GM19328 (cell line): ENCODE results near the gene DTNA.

Experiments used
- ATAC-seq: cut with Tn5 transposase; IDR thresholded peaks from one replicate; pipeline ENCODE4 v1.9.1; 2021; ENCODE audit warnings: mild to moderate bottlenecking, moderate library complexity; ENCODE audit not compliant: unreplicated experiment

Gene DTNA

DNA sequence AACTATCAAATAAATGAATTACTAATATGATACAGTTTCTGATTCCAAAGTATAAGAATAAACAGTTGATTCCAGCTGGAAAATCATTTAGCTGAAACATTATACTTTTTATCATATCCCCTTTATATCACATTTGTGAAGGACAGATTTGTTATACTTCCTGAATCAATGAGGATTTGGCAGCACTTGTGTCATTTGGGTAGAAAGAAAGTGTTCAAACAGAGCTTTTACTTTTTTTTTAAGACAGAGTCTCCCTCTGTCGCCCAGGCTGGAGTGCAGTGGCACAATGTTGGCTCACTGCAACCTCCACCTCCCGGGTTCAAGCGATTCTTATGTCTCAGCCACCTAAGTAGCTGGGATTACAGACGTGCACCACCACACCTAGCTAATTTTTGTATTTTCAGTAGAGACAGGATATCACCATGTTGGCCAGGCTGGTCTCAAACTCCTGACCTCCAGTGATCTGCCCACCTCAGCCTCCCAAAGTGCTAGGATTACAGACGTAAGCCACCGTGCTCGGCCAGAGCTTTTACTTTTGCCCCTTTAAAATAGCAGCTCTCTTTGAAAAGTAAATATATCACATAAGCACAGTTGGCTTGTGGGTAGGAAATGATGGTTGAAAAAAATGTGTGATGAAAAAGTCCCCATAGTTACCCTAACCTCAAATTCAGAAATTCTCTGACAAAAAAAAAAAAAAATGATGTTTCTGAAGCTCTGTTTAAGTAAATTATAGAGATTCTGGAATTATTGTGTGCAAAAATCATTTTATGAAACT, 95.2 kb downstream of the DTNA start:
- no peak for ATAC-seq

DNA sequence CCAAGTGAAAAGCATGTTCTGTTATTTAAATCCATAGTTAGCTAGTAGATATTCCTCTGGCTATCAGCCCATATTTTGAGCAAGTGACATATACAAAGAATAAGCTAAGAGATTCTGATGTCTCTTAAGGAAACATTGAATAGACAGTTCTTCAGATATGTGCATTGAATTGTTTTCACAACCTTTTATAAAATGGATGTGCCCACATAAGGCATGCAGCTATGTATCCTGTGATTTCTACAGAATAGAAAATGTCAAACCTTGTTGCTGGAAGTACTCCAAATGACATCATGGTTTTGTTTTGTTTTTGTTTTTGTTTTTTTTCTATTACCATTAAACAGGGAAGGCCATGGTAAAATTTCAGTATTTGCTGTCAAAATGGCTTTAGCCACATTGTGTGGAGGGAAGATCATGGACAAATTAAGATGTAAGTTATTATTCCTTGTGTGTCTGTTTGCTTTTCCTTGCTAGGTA, 95.8 kb downstream of the DTNA start:
- ATAC-seq = no peak

DNA sequence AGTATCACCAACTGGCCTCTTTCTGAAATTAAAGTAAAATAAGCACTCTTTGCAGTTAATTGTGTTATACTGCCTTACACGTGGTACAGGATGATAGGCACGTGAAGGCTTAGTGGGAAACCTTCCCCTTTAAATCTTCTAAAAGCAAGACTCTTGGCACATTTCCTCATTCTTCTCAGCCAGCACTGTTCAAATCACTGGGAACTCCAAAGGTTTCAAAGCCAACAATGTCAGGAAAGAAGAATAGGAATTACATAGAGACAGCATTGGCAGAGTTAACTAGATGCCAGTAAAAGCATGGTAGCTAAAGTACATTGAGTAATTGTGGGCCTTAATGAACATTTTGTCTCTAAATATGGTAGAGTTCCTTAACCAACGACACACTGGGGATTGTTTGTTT, 96.4 kb downstream of the DTNA start:
- no peak for ATAC-seq

DNA sequence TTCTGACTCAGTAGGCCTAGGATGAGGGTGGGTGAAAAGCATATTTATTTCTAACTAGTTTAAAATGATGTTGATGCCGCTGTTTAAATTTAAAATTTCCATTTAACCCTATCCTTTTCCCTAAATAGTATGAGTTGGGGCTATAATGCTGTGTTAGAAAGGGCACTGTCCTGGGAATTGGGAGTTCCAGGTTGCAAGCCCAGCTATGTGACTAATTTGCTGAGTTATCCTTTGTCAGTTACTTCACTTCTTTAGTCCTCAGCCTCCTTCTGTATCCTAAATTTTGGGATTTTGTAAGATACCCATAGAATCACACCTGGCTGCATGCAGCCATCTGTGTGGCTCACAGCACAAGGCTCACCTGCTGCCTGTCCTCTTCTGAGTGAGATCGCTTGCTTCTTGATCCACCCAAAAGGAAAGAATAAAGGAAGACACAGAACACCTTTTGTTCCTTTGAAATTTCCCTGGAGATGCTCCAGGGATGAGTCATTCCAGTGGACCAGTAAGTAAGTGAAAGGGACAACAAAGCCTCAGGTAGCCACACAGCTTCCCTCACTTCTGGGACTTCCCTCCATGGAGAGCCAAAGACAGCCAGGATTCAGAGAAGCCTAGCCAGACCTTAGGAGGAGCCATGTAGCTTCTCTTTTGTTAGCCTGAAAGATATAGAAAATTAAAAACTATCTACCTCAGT, 97.2 kb downstream of the DTNA start:
- ATAC-seq = no peak

DNA sequence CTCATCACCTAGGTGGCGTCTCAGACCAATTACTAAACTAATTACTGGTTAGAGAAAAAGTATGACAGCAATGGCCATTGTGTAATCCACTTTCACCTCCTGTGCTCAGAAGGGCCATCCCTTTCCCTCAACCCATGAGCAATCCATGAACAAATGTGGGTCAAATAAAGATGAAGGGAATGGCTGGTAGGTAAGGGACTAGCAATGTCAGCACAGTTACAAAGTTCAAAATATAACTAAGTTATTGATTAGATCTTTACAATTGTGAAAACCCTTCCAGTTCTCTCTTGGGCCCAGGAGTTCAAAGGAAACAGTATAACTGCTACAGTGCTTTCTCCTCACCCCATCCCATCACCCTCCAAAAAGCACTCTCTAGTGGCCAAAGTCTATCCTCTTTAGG, 98.3 kb downstream of the DTNA start:
- no peak for ATAC-seq

DNA sequence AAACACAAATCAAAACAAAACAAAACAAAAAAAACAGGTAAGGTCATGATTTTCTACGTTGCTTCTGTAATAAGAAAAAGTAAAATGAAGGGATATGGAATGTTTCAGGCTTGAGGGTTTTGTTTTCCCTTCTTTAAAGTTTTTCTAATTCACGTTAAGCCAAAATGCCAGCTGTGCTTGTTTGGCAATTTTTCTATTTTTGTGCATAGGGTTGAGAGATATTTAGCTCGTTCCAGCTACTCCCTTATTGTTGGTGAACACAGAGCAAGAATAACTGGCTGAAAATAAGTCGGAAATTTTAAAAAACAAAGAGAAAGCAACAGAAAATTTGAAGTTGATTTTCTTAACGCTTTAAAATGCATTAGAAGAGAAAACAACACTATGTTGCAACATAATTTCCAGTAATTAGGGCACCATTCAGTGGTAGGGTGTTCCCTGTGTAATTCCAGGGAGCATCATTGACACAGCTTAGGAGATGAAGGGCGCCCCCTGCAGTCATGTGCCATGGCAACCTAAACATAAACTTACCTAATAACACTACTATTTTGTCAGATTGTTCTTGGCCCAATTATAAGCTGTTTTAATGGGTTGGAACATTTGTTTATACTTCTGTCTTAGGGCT, 99.5 kb downstream of the DTNA start:
- no peak for ATAC-seq

DNA sequence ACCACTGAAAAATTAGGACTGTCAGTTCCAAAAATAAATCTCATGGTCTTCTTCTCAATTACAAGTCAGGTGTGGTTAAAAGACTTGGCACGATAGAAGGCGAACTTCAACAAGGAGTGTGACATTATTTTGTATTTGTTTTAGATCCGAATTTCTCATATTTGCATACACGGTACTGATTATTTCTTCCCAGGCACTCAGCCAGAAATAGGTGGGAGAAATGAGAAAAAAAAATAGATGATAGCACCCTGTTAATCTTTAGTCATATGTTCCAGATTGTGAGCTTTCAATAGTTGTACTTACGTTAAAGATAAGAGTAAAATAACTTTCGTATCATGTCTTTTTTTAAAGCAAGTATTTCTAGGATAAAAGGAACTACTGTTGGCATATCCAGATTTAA, 106.1 kb downstream of the DTNA start:
- no peak for ATAC-seq

DNA sequence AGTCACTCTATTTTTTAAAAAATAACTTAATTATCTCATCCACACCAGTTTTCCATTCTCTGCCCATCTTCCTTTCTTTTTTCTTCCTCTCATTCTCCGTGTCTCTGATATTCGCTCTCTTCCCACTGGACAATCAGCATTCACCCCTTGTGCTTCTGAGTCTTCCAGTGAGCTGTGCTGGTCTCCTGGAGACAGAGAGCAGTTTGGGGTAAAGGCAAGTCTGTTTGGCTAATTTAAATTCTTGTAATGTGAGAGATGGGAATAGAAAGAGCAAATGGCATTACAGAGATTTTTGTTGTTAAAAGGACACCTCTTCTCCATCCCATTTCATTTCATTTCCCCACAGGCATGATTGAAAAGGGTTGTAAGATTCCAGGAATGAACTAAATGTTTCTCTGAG, 107.5 kb downstream of the DTNA start:
- ATAC-seq = no peak

DNA sequence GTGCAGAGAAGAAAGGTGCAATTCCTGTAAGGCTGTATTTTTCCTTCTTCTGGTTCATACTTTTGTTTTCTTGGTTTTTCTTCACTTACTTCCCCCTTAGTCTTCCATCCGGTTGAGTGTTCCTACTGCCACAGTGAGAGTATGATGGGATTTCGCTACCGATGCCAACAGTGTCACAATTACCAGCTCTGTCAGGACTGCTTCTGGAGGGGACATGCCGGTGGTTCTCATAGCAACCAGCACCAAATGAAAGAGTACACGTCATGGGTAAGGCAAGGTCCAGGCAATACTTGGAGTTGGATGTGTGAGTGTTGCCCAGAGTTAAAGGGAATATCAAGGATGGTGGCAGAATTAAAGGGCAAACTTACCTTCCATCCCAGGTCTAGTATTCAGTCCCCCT, 108.0 kb downstream of the DTNA start:
- ATAC-seq = no peak

DNA sequence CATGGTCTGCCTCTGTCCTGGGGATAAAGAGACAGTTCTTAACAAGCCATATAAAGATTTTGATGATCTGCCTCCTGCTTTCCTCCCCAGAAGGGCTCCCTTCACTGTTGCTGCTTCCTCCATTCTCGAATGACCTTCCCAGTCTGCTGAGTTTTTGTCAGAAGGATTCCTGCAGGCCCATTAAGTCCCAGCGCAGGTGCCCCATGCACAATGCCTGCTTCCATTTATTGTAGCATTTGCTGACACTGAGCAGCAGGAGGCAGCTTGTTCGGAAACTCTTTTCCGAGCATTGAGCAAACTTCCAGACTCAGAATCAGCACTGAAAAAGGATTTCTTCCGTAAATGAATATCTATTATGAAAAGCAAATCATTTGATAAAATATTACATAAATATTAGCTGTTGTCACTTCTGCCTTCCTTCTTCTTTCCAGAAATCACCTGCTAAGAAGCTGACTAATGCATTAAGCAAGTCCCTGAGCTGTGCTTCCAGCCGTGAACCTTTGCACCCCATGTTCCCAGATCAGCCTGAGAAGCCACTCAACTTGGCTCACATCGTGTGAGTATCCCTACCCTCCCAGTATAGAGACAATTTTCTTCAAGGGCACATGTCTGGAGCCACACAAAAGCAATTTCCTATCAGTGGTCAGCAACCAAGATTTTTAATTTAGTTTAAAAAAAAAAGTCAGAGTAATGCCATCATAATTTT, 110.4 kb downstream of the DTNA start:
- ATAC-seq = no peak

DNA sequence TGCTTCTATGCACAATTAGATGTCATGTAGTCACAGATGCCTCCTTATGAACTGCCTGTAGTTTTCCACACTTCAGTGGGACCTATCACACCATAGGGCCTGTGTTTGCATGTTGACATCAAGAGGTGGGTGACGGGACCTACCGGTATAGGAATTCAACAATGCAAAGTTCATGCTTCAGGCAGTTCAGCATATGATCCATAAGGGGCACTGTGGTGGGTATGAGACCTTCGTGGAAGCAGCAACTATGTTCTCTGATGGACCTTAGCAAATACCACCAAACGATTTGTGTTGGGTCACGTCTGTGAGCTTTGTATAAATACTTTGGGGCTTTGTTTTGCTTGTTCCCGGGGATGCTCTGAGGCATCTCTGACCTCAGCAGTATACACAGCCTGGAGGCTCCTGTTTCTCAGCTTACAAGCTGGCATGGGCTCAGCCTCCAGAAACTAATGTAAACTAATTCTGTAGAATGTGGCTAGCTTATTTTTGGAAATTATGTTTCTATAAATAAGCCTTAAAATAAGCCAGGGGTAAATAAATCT, 111.6 kb downstream of the DTNA start:
- no peak for ATAC-seq

DNA sequence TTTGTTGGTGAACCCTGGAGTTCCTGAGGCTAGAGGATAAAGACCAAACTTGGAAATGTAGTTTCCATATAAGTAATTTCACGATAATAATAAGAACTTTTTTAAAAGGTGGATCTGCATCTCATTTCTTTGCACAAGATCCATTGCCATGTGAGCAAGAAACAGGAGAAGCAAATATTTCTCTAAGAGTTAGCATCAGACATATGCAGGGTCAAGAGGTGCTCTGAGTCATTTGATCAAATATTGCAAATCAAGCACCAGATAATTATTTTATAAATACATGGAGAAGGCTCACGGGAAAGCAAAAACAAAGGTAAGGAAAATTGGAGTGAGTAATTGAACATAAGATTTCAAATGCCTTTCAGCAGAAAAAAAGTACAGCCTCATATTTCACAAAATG, 118.0 kb downstream of the DTNA start:
- ATAC-seq = no peak

DNA sequence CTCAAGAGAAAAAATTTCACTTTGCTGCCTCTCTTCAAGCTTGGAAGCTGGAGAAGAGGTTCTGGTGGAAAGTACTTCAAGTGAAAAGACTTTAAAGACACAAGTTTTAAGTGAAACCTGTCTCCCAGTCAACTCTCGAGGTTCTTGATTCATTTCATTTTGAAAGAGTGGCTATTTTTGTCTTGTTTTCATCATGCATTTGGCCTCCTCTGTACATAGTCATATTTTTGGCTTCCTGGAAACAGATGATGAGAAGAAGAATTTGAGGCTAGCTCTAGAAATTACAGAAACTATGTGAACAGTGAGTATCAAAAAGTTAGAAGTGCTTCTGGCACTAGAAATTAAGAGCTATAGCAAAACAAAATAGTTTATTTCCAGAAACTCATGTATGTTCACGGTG, 124.8 kb downstream of the DTNA start:
- ATAC-seq = no peak

DNA sequence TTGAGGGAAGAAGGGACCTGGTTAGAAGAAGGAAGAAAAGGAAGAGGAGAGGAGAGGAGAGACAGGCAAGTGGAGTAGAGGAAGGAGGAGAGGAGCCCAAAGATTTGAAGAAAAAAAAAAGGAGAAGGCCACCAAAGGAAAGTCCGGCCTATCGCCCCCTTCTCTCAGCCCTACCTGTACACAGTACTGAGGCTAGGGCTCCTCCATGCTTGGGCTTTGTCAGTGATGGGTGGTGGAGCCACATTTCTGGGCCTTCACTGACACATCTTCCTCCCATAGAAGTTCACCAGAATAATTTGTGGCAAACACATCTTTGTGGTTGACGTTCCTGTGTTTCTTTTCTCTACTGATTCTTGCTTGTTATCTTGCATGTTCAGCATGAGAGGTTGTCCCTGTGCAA, 125.4 kb downstream of the DTNA start:
- ATAC-seq = no peak

DNA sequence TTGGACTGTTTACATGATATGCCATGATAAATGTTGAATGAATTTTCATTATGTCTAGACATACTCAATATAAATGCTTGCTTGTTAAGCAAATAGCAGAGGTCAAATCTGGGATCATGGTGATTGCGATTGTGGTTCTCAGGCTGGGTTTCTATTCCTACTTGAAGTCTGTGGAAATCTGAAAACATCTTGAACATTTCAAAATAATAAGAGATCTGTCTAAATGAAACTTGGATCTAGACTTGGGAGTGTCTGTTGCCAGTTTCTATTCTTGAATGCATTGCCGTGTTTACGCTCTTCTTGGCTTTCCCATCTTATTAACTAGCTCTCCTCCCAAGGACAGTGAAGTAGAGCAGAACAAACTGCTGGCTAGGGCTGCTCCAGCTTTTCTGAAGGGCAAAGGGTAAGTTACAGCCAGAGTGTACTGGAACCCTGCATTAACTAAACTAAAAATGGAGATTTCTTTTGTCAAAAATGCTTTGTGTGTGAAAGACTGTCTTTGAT, 127.7 kb downstream of the DTNA start:
- no peak for ATAC-seq

DNA sequence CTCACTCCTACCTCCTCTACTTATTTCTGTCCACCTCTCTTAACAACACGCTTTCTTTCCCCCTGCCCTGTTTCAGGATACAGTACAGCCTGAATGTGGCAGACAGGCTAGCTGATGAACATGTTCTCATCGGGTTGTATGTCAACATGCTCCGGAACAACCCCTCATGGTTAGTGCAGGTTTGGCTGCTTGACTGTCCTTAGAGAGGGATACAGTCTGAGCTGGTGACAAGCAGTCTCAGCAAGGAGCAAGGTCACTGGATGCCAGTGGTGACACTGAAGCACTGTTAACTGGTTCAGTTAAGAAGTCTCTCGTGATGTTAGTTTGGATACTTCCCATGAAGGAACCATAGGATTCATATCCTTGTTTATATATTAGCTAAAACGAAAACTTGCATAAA, 128.6 kb downstream of the DTNA start:
- ATAC-seq = no peak

DNA sequence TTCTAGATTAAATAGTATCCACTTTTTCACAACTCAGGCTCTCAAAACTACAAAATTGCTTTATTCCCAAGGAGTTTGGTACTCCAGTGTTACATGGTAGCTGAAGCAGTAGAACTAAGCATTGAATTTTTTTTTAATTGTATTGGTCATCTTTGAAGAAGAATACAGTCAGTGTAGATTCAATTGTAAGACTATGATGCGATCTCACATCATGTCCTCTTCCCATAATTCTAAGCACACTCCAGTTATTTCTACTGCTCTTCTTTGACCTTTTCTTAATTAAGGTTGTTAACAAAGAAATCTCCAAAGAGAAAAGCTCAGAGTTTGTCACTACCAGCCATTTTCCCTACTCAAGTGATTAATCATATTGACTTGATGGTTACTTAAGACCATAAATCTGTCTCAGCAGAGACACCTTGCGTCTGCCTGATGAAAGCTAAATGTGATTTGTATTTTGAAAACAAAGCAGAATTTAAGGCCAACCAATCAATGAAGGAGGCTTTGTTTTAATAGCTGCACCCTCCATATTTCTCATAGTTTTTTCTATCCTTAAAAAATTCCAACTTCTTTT, 130.2 kb downstream of the DTNA start:
- ATAC-seq = no peak

DNA sequence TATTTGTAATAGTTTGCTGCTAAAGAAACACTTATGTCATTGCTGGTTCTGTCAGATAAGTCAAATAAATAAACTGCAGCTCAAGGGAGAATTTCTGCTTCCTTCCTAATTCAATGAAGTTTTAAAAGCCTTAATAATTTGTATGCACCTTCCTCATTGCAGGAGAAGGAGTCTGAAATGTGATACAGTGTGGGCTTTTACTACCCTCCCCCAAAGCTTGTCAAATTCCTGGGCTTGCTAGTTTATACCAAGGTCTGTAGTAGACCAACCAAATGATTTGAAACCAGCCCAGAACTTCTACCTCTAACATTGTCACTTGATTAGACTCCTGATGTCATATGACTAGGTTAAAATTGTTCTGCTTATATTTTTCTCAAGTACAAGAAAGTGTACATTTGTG, 131.8 kb downstream of the DTNA start:
- ATAC-seq = no peak

DNA sequence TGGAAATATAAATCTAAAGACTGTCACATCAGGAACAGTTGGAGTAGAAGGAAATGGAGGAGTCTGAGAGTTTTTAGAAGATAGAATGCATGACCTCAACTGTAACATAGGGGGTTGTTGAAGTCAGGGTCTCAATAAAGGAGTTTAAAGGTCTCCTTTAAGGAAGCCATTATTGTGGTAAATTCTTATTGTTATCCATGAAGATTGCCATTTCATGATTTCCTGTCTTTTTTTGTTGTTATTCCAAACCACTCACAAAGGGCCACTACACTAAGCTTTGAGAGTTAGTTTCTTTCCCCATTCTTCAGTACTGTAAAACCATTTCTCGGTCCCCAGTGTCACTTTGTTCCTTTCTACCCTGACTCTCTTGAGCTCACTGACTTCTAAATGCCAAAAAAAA, 134.0 kb downstream of the DTNA start:
- ATAC-seq = no peak

DNA sequence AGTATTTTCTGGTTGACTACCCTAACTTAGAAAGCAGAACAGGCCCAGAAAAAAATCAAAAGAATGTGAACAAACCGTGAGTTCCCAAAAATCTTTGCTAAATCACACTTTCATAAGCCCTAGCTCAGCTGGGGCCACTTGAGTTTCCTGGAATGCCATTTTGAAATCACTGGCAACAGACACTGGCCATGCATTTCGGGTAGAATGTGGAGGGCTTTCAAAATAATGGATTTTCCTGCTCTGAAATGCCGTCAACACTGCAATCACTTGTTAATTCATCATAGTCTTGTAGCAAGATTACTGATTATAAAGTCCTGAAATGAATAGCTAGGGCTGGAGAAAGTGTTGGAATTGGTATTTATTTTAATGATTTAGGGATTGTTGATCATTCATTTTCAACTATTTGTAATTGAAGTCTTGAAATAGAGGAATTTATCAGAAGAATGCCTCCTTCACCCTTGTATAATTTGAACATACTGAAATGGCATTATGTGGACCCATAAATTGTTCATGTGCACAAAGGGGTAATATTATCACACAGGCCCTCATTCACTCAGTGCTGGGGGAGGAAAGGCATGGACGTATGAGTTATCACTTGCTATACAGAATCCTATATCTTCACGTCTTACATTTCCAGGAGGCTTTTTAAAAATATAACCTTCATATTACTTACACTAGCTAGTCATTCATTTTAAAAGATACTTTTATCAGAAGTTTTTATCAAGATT, 134.8 kb downstream of the DTNA start:
- ATAC-seq = no peak
